SK-N-DZ (cell line): ENCODE results near the gene ASTL.

ENCODE experiments used
- DNase-seq: peaks from one replicate; pipeline ENCODE4 v3.0.0-alpha.2; 2015; ENCODE audit warnings: low spot score

ASTL gene

GRCh38 chr2:96130483-96130882 is 7.8 kb downstream of the ASTL start:
- no peak for DNase-seq

DNA sequence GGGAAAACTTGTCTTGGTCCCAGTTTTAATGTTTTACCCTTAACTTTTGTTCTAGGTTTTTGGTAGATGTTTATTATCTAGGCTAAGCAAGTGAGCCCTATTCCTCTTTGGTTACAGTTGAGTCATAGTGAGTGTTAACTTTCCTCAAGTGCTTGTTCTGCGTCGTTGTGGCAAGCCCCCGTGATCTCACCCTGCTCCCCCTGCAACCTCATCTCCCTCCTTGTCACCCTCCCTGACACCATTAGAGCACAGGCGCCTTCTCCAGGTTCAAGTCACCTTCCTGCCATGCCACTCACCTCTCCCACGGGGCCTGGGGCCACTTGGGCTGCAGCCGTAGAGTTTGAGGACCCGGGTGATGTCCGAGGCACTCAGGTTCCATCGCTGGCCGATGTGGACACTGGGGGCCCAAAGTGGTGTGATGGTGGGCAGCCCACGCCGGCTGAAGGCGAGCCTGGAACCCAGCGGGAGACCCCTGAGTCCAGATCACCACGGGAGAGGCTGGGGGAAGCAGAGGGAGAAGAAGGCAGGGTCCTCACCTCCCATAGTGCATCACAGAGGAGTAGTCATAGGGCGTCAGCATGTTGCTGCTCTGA is 8.7 kb downstream of the ASTL start:
- no peak for DNase-seq

- DNase-seq, result no peak
These were observed 9.8 kb downstream of the ASTL start for GRCh38 chr2:96128456-96128855.

DNA sequence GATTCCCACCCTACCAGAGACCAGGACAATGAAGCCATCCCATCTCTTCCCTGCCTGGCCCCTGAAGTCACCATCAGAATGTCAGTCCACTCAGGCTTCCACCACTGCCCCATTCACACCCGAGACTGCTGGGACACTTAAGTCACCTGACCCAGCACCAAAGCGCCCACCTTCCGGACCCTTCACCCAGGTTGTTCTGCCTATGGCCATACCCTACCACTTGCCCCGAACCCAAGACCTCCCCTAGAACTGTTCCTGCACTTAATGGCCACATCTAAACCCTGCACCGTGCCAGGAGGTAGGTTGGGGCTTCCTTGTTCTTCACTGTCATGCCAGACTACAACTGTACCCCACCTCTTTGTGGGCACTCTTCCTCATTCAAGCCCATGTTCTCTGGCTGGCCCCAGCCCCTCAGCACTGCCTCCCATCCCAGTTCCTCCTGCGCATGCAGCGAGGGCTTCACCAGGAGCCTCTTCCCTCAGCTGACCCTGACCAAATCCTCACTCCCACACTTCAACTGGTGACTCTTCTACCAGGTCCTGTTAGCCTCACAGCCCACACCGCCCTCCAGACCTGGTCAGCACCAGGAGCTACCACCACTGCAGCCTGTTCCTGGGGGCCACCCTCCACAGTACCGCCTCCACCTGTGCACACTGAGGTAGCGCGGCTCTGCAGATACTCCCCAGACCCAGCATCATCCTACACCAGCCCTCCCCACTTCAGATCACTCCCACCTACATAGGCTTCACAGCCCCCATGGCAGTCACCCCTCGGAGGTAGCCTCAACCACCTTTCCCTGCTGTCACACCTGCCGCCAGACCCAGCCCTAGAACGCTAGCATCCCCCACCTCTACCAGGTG is 13.7 kb downstream of the ASTL start:
- DNase-seq, result no peak

GRCh38 chr2:96123936-96124335 is 14.4 kb downstream of the ASTL start:
- no peak for DNase-seq

DNA sequence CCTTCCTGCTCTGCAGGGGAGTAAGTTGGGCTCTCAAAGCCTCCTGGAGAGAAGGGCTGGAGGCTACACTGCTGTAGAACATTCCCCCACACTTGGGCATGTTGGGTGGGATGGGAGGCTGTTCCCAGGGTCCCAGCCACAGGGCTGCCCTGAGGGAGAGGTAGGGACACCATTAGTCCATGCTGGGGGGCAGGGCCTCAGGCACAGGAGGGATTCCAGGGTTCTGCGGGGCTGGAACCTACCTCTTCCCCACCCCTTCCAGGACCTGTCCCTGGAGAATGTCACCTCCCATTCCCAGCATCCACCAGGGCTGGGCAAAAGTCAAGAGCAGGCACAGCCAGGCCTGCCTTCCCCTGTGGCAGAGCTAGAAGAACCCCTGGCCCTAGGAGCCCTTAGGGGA is 15.0 kb downstream of the ASTL start:
- no peak for DNase-seq

DNA sequence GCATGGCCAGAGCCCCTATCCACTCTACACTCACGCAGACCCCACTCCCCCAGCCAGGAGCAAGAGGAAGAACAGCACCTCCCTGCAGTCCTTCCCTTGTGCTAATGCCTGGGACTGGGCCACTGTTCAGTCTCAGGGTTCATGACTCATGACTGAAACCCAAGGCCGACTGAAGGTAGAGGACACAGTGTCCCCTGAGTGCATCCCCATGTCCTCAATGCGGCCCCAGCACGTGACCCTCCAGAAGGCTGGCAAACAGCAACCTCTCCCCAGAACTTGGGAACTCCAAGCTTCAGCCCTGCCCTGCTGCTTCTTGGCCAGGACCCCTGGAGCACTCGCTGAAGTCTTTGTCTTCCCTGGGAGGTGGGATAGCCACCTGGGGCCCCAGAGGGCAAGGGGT is 15.9 kb downstream of the ASTL start:
- DNase-seq, result no peak

DNA sequence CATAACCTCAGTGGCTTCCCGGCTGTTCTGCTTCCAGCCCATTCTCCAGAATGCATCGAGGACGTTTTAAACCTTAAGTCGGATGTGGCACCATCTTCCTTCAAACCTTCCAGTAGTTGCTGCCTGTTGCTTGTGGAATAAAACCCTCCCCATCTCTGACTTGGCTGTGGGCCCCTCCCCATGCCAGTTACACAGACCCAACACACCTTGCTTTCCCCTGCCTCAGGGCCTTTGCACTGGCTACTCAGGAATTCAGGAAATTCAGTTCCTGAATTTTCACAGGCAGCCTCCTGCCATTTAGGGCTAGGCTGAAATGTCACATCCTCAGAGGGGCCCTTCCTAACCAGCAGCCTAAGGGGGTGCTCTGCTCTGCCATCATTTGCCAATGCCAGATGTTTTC is 16.9 kb downstream of the ASTL start:
- no peak for DNase-seq

GRCh38 chr2:96120991-96121390 is 17.3 kb downstream of the ASTL start:
- DNase-seq, result no peak

GRCh38 chr2:96120091-96120720 is 18.1 kb downstream of the ASTL start:
- DNase-seq, result no peak

- DNase-seq, result no peak
These were observed 18.9 kb downstream of the ASTL start for GRCh38 chr2:96119389-96119751.

DNA sequence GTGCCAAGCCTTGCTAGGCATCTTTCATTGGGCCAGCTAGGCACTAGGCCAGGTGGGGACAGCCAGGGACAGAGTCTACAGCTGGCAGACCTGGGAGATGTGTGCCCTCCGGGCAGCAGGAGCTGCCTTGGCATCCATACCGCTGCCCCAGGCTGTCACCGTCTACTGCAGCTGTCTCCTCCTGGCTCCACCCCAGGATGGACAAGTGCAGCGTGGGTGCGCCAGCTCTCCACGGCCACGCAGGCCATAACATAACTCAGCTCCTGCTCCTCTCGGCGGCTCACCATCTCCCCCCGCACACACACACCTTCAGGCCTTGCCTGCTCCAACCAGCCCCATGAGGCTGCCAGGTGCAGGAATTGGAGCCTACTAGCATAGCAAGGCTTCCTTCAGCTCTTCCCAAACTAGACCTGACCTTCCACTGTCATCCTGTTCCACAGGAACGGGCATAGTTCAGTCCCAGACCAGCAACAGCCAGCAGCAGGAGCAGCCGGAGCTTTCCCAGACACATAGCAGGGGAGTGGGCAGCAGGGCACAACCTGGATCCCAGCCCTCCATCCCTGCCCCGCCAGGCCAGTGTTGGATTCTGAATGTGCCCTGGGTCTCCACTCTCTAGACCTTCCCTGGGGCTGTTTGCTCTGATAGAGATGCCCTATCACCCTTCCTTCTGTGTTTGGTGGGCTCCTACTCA is 19.5 kb downstream of the ASTL start:
- no peak for DNase-seq

DNA sequence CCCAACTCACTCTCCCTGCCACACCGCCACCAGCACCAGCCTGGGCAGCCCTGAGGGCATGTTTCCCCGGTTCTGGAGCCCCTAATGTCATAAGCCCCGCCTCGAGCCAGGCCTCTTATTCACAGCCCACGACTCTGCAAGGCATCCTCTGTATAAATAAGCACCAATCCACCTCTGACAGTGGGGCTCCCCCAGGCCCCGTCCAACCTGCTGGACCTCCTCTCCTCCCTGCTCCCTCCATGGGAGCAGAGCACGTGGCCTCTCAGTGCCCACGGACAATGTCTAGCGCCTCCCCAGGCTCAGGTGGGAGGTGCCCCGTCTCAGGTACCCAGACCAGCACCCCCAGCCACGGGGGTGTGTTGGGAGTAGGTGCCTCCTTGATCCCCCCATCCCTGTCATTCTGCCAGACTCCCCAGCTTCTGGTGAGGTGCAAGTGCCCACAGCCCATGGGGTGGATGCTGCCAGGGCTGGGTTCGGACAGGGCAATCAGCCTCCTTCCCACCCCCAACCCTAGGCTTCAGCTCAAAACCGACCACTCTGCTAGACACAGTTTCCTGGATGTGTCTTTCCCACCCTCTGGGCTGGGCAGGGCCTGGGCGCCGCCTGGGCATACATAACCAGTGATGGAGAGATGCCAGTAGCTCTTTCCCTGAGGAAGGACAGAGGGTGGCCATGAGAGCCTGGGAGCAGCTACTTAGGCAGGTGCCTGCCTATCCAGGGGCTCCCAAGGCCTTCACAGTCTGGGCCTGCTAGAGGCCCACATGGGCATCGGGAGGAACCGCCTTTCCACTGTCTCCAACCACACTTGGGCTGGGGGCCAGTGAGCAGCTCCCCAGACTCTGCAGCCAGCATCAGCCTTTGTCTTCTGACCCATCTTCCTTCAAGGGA is 20.4 kb downstream of the ASTL start:
- no peak for DNase-seq

- no peak for DNase-seq
These were observed 21.3 kb downstream of the ASTL start for GRCh38 chr2:96116879-96117533.

DNA sequence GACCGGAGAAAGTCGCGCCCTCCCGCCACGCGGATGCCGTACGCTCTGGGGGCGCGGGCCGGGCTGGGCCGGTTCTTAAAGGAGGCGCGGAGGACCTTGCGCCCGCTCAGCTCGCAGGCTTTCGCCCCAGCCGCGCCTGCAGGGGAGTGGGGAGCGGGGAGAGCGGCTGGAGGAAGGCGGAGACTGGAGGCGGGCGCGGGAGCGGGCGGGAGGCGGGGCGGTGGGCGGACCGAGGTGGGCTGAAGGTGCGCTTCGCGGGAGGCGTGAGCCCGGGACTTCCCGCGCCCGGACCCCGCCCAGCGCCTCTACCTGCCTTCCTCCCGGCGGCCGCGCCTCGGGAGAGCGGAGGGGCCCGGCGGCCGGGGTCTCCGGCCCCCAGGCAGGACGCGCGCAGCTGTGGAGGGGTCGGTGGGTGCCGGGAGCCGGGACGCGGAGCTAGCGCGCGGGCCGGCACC is 21.9 kb downstream of the ASTL start, which contains the start of gene ADRA2B:
TSS of gene ADRA2B (minus strand) at position 148 of the 455 bp plus-strand sequence. CDS start 422 bp downstream, outside the sequence.
- DNase-seq, result no peak

DNA sequence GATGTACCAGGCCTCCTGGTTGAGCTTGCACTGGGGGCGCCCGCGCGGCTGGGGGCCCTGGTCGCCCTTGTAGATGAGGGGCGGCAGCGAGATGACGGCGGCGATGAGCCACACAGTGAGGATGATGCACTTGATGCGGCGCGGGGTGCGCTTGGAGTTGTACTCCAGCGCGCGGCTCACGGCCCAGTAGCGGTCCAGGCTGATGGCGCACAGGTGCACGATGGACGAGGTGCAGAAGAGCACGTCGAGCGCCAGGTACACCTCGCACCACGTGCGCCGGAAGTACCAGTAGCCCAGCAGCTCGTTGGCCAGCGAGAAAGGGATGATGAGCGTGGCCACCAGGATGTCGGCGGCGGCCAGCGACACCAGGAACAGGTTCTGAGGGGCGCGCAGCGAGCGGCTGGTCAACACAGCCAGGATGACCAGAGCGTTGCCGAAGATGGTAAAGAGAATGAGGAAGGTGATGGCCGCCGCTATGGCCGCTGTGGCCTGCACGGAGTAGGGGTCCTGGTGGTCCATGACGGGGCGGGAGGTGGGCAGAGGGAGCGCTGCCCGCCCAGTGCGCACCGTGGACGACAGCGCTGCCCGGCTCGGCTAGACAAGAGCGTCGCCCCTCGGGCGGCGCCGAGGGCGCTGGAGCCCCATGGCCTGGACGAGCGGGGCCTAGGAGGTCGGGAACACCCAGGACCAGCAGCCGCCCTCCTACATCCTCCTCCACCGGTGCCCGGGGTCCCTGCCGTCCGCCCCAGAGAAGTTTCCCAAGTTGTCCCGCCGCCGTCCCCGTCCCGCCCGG is 22.5 kb downstream of the ASTL start:
- no peak for DNase-seq

GRCh38 chr2:96114903-96115581 is 23.3 kb downstream of the ASTL start:
- no peak for DNase-seq

DNA sequence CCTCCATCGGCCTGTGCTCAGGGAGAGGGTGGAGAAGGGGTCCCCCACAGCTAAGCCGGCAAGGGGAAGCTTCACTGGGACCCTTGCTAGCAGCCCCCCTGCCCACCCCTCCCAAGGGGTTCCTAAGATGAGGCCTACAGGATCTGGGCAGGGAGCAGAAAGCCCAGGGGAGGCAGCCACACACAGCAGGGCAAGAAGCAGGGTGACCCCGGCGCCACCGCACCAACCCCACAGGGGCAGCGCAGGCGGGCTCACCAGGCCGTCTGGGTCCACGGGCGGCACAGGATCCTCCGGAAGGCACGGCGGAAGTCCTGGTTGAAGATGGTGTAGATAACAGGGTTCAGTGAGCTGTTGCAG is 23.8 kb downstream of the ASTL start:
- DNase-seq, result no peak

- DNase-seq, result no peak
These were observed 24.4 kb downstream of the ASTL start for GRCh38 chr2:96113951-96114350.
